Measurements from ENCODE around the gene NTN1. TPM values are rescaled to one million over a fixed set of nuclear protein-coding genes. Genes with fewer than 3 reads are reported as not detected.
A peak's percentile ranks its signal among the peaks of the same experiment; 100 is the strongest.

NTN1 gene
- 16.2 and 18.1 TPM in 2 replicates for polyA plus RNA-seq
- 24.1 and 24.8 TPM in 2 replicates for polyA minus RNA-seq

- Histone ChIP-seq H3K79me2 (replicated peaks; ENCODE audit: insufficient read depth, low read length) (peaks cover 4% of the 10 kb centered on the region), H3K36me3 (ENCODE audit: insufficient read depth, low read length) (no peaks in the 10 kb centered on the region), H3K27me3 (ENCODE audit: insufficient read depth, low read depth, low read length) (peaks cover 57% of the 10 kb centered on the region), H3K4me3 (ENCODE audit: low read length) (peak within 1 kb of the TSS; percentile 86), H2AFZ (ENCODE audit: low read depth, low read length) (peak within 1 kb of the TSS; percentile 27), H3K9me2 (ENCODE audit: insufficient read depth, low read length) (no peaks in the 10 kb centered on the region), H3K9ac (ENCODE audit: low read length) (peak within 1 kb of the TSS; percentile 54), H3K9me3 (ENCODE audit: low read length) (no peaks in the 10 kb centered on the region), H4K20me1 (ENCODE audit: insufficient read depth) (no peaks in the 10 kb centered on the region), H3K4me2 (ENCODE audit: low read length) (peak within 1 kb of the TSS; percentile 59), H3K27ac (ENCODE audit: low read length) (no peak within 1 kb of the TSS), H3F3A (ENCODE audit: insufficient read depth, low read length, poor library complexity, severe bottlenecking) (no peaks in the 10 kb centered on the region)
- TF ChIP-seq POLR2AphosphoS5 (IDR thresholded peaks at IDR 0.05) (peak; percentile 22), MXI1 (conservative IDR thresholded peaks at IDR 0.05; ENCODE audit: poor library complexity, severe bottlenecking) (no peak)
Observed at GRCh38 chr17:9021158-9021991, at the start of gene NTN1. Gene NTN1 (plus strand): TSS chr17:9021510. CDS start chr17:9022374, 864 bp downstream.

- H3K36me3 ChIP-seq (ENCODE audit: insufficient read depth, low read length) = no peaks in the 10 kb centered on the region
- no peaks in the 10 kb centered on the region for H3K9me3 ChIP-seq (ENCODE audit: low read length)
- no peaks in the 10 kb centered on the region for H4K20me1 ChIP-seq (ENCODE audit: insufficient read depth)
- no peaks in the 10 kb centered on the region for H3K27me3 ChIP-seq (ENCODE audit: insufficient read depth, low read depth, low read length)
- H3K79me2 ChIP-seq (replicated peaks; ENCODE audit: insufficient read depth, low read length) = no peaks in the 10 kb centered on the region
- no peak overlapping the region for H3K27ac ChIP-seq (ENCODE audit: low read length)
- H3K9ac ChIP-seq (ENCODE audit: low read length) = no peak overlapping the region
- no peak overlapping the region for H3K4me2 ChIP-seq (ENCODE audit: low read length)
- H2AFZ ChIP-seq (ENCODE audit: low read depth, low read length) = no peak overlapping the region
- no peaks in the 10 kb centered on the region for H3F3A ChIP-seq (ENCODE audit: insufficient read depth, low read length, poor library complexity, severe bottlenecking)
- H3K4me3 ChIP-seq (ENCODE audit: low read length) = no peak overlapping the region
- no peaks in the 10 kb centered on the region for H3K9me2 ChIP-seq (ENCODE audit: insufficient read depth, low read length)
- TF ChIP-seq CTCF (IDR thresholded peaks at IDR 0.05; ENCODE audit: poor library complexity, severe bottlenecking) = no peak
- TF ChIP-seq EP300 (conservative IDR thresholded peaks at IDR 0.05; ENCODE audit: poor library complexity, severe bottlenecking) = no peak
- TF ChIP-seq RAD21 (conservative IDR thresholded peaks at IDR 0.05) = no peak
- TF ChIP-seq, protein P1, sequence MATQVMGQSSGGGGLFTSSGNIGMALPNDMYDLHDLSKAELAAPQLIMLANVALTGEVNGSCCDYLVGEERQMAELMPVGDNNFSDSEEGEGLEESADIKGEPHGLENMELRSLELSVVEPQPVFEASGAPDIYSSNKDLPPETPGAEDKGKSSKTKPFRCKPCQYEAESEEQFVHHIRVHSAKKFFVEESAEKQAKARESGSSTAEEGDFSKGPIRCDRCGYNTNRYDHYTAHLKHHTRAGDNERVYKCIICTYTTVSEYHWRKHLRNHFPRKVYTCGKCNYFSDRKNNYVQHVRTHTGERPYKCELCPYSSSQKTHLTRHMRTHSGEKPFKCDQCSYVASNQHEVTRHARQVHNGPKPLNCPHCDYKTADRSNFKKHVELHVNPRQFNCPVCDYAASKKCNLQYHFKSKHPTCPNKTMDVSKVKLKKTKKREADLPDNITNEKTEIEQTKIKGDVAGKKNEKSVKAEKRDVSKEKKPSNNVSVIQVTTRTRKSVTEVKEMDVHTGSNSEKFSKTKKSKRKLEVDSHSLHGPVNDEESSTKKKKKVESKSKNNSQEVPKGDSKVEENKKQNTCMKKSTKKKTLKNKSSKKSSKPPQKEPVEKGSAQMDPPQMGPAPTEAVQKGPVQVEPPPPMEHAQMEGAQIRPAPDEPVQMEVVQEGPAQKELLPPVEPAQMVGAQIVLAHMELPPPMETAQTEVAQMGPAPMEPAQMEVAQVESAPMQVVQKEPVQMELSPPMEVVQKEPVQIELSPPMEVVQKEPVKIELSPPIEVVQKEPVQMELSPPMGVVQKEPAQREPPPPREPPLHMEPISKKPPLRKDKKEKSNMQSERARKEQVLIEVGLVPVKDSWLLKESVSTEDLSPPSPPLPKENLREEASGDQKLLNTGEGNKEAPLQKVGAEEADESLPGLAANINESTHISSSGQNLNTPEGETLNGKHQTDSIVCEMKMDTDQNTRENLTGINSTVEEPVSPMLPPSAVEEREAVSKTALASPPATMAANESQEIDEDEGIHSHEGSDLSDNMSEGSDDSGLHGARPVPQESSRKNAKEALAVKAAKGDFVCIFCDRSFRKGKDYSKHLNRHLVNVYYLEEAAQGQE (IDR thresholded peaks at IDR 0.05; ENCODE audit: borderline replicate concordance) = no peak
- TF ChIP-seq POLR2AphosphoS5 (IDR thresholded peaks at IDR 0.05) = no peak
- TF ChIP-seq TAF1 (IDR thresholded peaks at IDR 0.05; ENCODE audit: low read depth) = no peak
- no peak for TF ChIP-seq SMC3 (conservative IDR thresholded peaks at IDR 0.05; ENCODE audit: poor library complexity)
- no peak for TF ChIP-seq EZH2 (IDR thresholded peaks at IDR 0.05; ENCODE audit: borderline replicate concordance, insufficient read depth, low read length, poor library complexity, severe bottlenecking)
- no peak for TF ChIP-seq MXI1 (conservative IDR thresholded peaks at IDR 0.05; ENCODE audit: poor library complexity, severe bottlenecking)
Observed at GRCh38 chr17:8975091-8975725, 46.1 kb upstream of the NTN1 start.

All from neural cell (in vitro differentiated cells).